Activated CD8-positive, alpha-beta T cell treated with anti-CD3 and anti-CD28 coated beads for 36 hours (primary cell): ENCODE data around the gene CLIC1. TPM values are rescaled to one million over a fixed set of nuclear protein-coding genes. Genes with fewer than 3 reads are reported as not detected.

Source experiments
- ATAC-seq: fragments of 200-7000 bp; cut with Tn5 transposase; one replicate; pipeline ENCODE4 v1.10.0; 2021; ENCODE audit warnings: mild to moderate bottlenecking, moderate library complexity
- CTCF ChIA-PET: fragments of 350-600 bp; sonication (Branson Sonifier 250); formaldehyde crosslinking; loops from one replicate; lab custom pipeline; 2021; ENCODE audit warnings: antibody characterized with exemption; lab: Charles Lee
- POLR2A ChIA-PET: fragments of 350-600 bp; sonication (Branson Sonifier 250); formaldehyde crosslinking; loops from one replicate; lab custom pipeline; 2021; ENCODE audit warnings: antibody characterized with exemption; lab: Charles Lee
- DNase-seq: peaks from one replicate; pipeline ENCODE4 v3.0.0-alpha.2; 2020
- H3K27ac Mint-ChIP-seq: one replicate; pipeline ENCODE4 v1.8.0; 2021; ENCODE audit warnings: mild to moderate bottlenecking, mixed read lengths
- H3K27me3 Mint-ChIP-seq: one replicate; pipeline ENCODE4 v1.8.0; 2021; ENCODE audit warnings: mixed read lengths
- H3K36me3 Mint-ChIP-seq: one replicate; pipeline ENCODE4 v1.8.0; 2021; ENCODE audit warnings: low read depth, mixed read lengths
- H3K4me1 Mint-ChIP-seq: one replicate; pipeline ENCODE4 v1.8.0; 2021; ENCODE audit warnings: low read depth, mixed read lengths
- H3K4me3 Mint-ChIP-seq: one replicate; pipeline ENCODE4 v1.8.0; 2021; ENCODE audit warnings: mild to moderate bottlenecking, moderate library complexity, mixed read lengths
- H3K9me3 Mint-ChIP-seq: one replicate; pipeline ENCODE4 v1.8.0; 2021; ENCODE audit warnings: mixed read lengths
- intact Hi-C: fragments of 100-400 bp; cut with micrococcal nuclease; formaldehyde crosslinking; loops from one replicate; pipeline ENCODE4 v1.10.0; 2022
- total RNA-seq, 2 experiments: library from RNA; stranded (reverse); gene quantifications; one replicate each; pipeline ENCODE4 v1.2.3, GENCODE V29; 2021
- TF ChIP-seq, protein P1 (sequence below): fragments of 200-600 bp; IDR thresholded peaks from one replicate; pipeline ENCODE4 v1.8.0; 2022; ENCODE audit warnings: antibody characterized with exemption, mild to moderate bottlenecking

The CLIC1 gene
- total RNA-seq, 2 experiments from 2014 or later: 334 to 346 TPM

- ChIA-PET CTCF (no interaction called here), POLR2A (no interaction called here)
- Mint-ChIP-seq H3K4me1 (peaks cover 9% of the 10 kb centered on the region), H3K36me3 (no peaks in the 10 kb centered on the region), H3K27ac (no peak overlapping the region), H3K4me3 (no peak overlapping the region), H3K9me3 (no peaks in the 10 kb centered on the region), H3K27me3 (no peaks in the 10 kb centered on the region)
- ATAC-seq (no peak), DNase-seq (no peak)
- intact Hi-C loops: no loop called here
- TF ChIP-seq, protein P1, sequence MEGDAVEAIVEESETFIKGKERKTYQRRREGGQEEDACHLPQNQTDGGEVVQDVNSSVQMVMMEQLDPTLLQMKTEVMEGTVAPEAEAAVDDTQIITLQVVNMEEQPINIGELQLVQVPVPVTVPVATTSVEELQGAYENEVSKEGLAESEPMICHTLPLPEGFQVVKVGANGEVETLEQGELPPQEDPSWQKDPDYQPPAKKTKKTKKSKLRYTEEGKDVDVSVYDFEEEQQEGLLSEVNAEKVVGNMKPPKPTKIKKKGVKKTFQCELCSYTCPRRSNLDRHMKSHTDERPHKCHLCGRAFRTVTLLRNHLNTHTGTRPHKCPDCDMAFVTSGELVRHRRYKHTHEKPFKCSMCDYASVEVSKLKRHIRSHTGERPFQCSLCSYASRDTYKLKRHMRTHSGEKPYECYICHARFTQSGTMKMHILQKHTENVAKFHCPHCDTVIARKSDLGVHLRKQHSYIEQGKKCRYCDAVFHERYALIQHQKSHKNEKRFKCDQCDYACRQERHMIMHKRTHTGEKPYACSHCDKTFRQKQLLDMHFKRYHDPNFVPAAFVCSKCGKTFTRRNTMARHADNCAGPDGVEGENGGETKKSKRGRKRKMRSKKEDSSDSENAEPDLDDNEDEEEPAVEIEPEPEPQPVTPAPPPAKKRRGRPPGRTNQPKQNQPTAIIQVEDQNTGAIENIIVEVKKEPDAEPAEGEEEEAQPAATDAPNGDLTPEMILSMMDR: no peak
Observed at GRCh38 chr6:31717499-31718222, 18.7 kb downstream of the CLIC1 start.

GRCh38 chr6:31715022-31715958 is 21.0 kb downstream of the CLIC1 start, which contains the start of gene LY6G6D:
Gene LY6G6D, plus strand, starts transcription at chr6:31715348. Its CDS starts 8 bp downstream, at chr6:31715356.
- no peaks in the 10 kb centered on the region for H3K9me3 Mint-ChIP-seq
- no peak within 1 kb of the TSS for H3K4me3 Mint-ChIP-seq
- H3K27ac Mint-ChIP-seq: no peak within 1 kb of the TSS
- intact Hi-C loops: no loop called here
- no peaks in the 10 kb centered on the region for H3K27me3 Mint-ChIP-seq
- ATAC-seq (no peak), DNase-seq (no peak)
- POLR2A ChIA-PET: interaction anchor here (0.6 to 2.8 kb wide), 4 partner anchors 9 to 51 kb away, joined by 3 to 11 read pairs (median 4); partner anchors contain the start of genes DDAH2 and GPANK1
- H3K36me3 Mint-ChIP-seq: no peaks in the 10 kb centered on the region
- CTCF ChIA-PET: interaction anchor here (1.2 to 2.7 kb wide), 5 partner anchors 14 to 91 kb away, joined by 3 to 11 read pairs (median 5); partner anchors contain the start of gene DDAH2
- H3K4me1 Mint-ChIP-seq: peaks cover 14% of the 10 kb centered on the region
- TF ChIP-seq, protein P1: no peak

DNA sequence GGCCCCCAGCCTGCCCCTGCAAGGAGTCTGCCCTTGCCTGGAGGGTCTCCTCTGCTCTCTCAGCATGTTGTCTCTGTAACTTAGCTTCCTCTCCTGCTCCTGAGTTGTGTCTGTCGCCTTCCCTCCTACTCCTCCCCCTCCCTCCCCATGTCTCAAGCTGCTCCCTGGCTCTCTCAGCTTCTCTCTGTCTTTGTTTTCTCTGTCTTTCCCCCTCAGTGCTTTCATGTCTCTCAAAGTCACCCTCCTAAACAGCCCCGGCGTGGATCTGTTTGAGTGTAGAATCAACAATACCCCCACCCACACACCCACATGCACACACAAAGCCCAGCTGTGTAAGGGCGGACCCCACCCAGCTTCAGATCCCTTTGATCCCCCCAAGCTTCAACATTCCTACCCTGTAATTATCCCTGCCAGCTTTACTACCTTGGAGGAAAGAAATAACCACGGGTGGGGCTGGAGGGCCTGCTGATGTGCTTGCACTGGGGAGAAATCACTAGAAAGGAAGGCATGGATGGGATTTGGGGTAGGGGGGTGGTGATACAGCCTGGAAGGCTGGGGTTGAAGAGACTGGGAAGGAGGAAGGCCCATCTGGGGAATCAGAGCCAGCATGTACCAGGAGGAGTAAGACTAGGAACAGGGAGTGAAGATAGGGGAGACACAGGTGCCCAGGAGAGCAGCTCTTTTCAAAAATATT is 22.2 kb downstream of the CLIC1 start:
- Mint-ChIP-seq H3K9me3 (no peaks in the 10 kb centered on the region), H3K27me3 (no peaks in the 10 kb centered on the region), H3K4me3 (no peak overlapping the region), H3K4me1 (peaks cover 14% of the 10 kb centered on the region), H3K27ac (no peak overlapping the region), H3K36me3 (no peaks in the 10 kb centered on the region)
- no peak for ATAC-seq
- TF ChIP-seq, protein P1: no peak
- POLR2A ChIA-PET: interaction anchor here (0.9 to 2.8 kb wide), 4 partner anchors 10 to 19 kb away, joined by 3 to 11 read pairs (median 4); partner anchors contain the start of genes ABHD16A and DDAH2
- CTCF ChIA-PET: interaction anchor here (0.8 to 2.7 kb wide), 8 partner anchors 16 to 93 kb away, joined by 3 to 11 read pairs (median 4); partner anchors contain the start of genes CLIC1, DDAH2 and LSM2
- intact Hi-C loops: no loop called here
- DNase-seq: no peak

GRCh38 chr6:31713465-31713864 is 22.9 kb downstream of the CLIC1 start:
- Mint-ChIP-seq H3K27ac (no peak overlapping the region), H3K27me3 (no peaks in the 10 kb centered on the region), H3K4me3 (no peak overlapping the region), H3K36me3 (no peaks in the 10 kb centered on the region), H3K9me3 (no peaks in the 10 kb centered on the region), H3K4me1 (peaks cover 14% of the 10 kb centered on the region)
- ATAC-seq (no peak), DNase-seq (no peak)
- intact Hi-C loops: no loop called here
- TF ChIP-seq, protein P1: no peak
- ChIA-PET POLR2A (interaction anchor here (1.2 to 2.8 kb wide), 3 partner anchors 10 to 16 kb away, joined by 5 to 11 read pairs (median 5); partner anchors contain the start of genes ABHD16A and DDAH2), CTCF (interaction anchor here (0.8 to 2.7 kb wide), 6 partner anchors 16 to 94 kb away, joined by 3 to 11 read pairs (median 4); partner anchors contain the start of genes CLIC1, DDAH2 and LSM2)
